ENCODE data around the gene TRPM3.

The TRPM3 gene

GRCh38 chr9:70499621-70500020 is 621.8 kb downstream of the TRPM3 start:
- DNase-seq = no peak

GRCh38 chr9:70498866-70499265 is 622.6 kb downstream of the TRPM3 start:
- DNase-seq = no peak

DNA sequence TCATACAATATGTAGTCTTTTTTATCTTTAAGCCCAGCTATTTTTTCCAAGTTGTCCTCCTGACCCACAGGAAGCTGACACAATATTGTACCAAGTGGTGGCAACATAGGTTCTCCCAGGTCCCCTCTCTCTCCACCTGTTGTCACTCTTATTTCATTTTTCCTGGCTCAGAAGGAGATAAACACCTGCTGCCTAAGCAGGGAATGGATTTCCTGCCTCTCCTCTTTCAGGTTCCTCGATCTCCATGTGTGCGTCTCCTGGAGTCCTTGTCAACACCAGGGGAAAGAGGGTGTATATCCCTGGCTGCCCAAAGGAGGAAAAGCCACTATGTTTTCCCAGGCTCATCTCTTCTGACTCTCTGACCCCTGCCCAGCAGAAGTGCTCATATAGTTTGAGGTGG is 625.2 kb downstream of the TRPM3 start:
- no peak for DNase-seq

GRCh38 chr9:70495514-70495913 is 625.9 kb downstream of the TRPM3 start:
- no peak for DNase-seq

- DNase-seq = no peak
Observed at GRCh38 chr9:70494221-70494620, 627.2 kb downstream of the TRPM3 start.

DNA sequence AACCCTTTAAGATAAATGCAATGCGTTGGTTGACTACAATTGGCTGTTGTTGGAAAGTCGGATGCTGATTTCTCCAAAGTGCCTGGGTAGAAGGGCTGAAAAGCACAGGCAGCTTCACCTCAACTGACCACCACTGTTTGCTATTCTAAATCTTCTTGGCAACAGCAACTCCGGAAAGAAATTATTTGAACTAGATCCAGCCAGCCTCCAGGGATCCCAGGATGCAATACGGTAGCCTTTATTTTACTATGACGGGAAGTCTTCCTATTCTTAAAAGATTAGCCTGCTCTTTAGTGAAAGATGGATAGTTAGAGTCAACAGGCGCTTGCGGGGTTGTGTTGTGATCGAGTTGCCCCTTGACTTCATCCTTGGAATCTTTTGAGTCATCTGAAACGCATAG is 628.4 kb downstream of the TRPM3 start:
- DNase-seq = no peak

- no peak for DNase-seq
Observed at GRCh38 chr9:70492319-70492777, 629.1 kb downstream of the TRPM3 start.

DNA sequence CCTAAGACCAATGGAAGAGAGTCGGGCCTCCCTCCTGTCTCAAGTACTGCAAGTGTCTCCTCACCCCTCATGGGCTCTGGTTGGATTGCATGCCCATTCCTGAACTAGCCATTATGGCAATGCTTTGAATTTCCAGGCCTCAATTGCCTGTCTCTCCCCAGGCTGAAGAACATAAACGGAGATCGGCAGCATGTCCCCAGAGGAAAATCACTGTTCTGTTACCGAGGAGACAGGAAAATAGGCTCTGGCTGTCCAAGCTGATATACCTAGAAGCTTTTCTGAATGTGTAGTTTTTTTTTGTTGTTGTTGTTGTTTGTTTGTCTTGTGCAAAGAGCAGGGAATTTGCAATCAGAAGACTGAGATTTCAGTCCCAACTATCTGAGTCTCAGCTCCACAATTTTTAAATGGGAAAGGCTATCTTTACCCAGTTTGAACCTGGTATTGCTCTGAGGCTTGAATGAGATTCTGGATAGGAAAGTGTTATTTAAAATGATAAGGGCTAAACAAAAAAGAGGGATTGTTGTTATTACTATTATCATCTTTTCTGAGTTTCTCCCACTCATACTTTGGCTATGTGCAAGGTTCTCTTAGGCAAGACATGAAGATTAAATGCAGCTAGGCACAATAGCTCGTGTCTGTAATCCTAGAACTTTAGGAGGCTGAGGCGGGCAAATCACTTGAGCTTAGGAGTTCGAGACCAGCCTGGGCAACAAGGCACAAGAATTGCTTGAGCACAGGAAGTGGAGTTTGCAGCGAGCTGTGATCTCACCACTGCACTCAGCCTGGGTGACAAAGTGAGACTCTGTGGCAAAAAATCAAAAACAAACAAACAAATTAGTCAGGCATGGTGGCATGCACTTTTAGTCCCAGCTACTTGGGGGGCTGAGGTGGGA is 629.7 kb downstream of the TRPM3 start:
- no peak for DNase-seq

DNA sequence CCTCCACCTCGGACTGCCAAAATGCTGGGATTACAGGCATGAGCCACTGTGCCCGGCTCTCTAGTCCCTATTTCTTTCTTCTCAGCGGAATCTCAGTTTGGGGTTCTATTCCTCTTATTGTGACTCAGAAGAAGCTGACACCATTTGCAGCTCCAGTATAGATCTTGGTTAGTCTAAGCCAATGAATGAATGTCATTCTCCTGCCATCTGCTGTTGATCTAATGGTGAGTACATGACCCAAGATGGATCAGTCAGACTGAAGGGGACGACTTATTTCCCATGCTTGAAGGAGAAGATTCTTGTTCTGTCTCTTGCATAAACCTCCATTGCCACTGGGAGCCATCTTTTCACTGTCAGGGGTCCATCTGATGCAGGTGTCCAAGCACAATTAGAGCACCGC is 630.9 kb downstream of the TRPM3 start:
- no peak for DNase-seq

DNA sequence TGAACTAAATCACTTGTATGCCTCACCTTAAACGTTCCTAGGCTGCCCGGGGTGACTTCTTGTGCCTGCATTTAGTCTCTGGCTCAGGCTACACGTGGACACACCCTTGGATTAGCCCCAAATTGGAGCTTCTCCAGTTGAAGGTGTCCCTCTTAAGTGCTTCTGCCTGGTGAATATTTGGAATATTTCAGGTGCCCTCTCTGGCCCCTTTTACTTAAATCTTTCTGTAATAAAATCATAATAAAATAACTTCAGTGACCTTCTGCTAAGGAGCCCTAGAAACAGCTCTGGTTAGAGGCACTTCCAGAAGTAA is 632.7 kb downstream of the TRPM3 start:
- DNase-seq = no peak

GRCh38 chr9:70488098-70488792 is 633.2 kb downstream of the TRPM3 start:
- no peak for DNase-seq

DNA sequence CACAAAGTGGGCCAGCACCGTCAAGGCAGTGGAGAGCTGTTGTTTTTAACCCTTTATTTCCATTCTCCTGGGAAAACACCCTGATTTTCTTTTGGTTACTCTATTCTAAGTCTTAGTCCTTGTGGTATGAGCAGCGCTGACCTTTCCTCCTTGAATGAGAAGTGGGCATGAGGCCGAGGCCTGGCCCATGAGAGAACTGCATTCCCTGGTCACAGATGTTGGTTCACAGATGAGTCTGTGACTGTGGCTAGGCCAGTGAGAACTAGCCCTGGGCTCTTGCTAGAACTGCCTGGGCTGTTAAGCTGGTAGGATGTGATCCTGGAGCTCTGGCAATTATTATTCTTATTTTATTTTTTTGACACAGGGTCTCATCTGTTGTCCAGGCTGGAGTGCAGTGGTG is 635.3 kb downstream of the TRPM3 start:
- DNase-seq = no peak

GRCh38 chr9:70485273-70485858 is 636.1 kb downstream of the TRPM3 start:
- DNase-seq = no peak

DNA sequence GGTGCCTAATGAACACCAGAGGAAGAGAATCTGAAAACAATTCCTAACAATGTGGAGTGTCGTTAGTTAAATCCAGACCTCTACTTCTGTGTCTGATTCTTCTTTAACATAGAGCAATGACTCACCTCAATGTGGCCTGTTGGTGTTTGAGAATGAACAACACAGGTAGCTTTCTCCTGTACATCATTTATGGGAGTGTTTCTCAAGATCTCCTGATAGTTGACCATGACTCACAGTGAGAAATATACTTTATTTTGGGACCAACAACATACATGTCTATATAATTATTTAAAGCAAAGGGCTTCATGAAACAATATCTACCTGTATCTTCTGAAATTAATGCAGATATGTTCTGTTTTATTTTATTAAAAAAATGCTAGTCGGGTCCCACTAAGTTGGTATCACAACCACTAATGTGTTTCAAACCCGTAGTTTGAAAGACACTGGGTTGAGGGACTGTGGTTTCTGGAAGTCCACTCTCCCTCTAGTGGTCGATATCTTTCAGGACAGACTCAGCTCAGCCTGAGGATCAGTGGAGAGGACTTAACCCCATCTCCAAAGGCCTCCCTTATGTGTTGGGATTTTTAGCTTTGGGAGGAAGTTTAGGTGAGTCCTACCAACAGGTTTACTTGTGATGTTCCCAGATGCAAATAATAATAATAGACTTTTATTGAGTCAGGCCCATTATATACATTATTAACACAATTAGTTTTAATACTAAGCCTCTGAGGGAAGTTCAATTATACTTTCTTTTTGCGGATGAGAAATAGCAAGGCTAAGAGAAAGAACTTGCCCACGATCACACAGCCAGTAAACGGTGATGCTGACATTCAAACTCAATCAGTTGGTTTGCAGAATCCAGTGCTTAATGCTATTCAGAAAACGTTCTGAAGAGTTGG is 636.9 kb downstream of the TRPM3 start:
- DNase-seq = no peak

DNA sequence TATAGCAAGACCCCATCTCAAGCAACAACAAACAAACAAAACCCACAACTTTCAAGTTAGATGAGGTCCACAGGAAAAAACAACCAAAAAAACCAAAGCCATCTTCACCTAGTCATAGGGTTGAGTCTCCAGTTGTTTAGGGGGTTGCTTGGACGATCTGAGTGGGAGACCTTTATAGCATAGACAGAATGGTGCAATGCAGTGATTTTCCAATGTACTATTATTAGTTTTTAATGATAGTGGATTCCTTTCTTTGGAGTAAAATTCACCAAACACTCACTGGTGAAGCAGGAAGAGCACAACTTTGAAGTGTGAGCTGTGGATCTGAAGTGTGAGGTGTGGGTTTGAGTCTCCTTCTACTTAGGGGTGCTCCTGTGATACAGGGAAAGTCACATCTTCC is 640.0 kb downstream of the TRPM3 start:
- DNase-seq = no peak

DNA sequence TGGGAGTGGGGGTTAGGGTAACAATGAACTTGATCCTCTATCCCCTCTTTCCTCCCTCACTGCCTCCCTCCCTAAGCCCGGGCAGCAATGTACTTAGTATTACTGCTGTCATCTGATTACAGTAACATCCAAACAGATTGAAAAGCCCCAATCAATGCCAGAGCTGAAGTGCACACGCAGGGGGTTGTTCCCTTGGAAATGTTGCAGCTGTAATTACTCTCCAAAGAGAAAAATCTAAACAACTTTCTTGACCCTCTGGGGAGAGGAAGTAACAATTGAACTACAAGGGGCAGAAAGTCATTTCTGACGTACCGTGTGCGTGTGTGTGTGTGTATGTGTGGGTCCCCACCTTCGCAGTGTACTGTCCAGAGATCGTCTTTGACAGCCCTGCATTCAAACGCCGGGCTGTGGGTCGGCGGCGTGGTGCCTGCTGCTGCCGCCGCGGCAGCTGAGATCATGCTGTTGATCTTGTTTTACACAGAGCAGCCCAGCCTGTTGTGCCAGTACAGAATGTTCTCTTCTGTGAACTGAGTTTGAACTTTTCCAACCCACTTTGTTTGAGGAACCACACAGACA is 640.9 kb downstream of the TRPM3 start:
- no peak for DNase-seq

GRCh38 chr9:70479880-70480291 is 641.5 kb downstream of the TRPM3 start:
- no peak for DNase-seq
